Liver (tissue), 9 donors: ENCODE data around the gene GRIA1. TPM values are rescaled to one million over a fixed set of nuclear protein-coding genes. Genes with fewer than 3 reads are reported as not detected.

Experiments used
- DNase-seq: peaks from one replicate; pipeline ENCODE4 v3.0.0-alpha.2; 2017; ENCODE audit warnings: low spot score
- H3K27ac ChIP-seq, 2 donors: one replicate each; pipeline ENCODE4 v1.7.0; 2013; ENCODE audit warnings: inconsistent platforms in 2 of 2, low read length in 2 of 2, control low read depth in 1 of 2, low read depth in 1 of 2, mild to moderate bottlenecking in 1 of 2
- H3K27me3 ChIP-seq, 4 donors: one replicate each; pipeline versions ENCODE4 v1.6.1 to v1.7.0; 2013; ENCODE audit warnings: low read length in 3 of 4, inconsistent platforms in 1 of 4, mild to moderate bottlenecking in 1 of 4, moderate library complexity in 1 of 4; ENCODE audit not compliant: control insufficient read depth in 4 of 4, insufficient read depth in 4 of 4
- H3K36me3 ChIP-seq, 4 donors: one replicate each; pipeline versions ENCODE4 v1.6.1 to v1.7.0; 2013; ENCODE audit warnings: low read length in 3 of 4, mild to moderate bottlenecking in 3 of 4, low read depth in 1 of 4, moderate library complexity in 1 of 4; ENCODE audit not compliant: control insufficient read depth in 4 of 4, insufficient read depth in 3 of 4
- H3K4me1 ChIP-seq, 4 donors: one replicate each; pipeline versions ENCODE4 v1.6.1 to v1.7.0; 2013; ENCODE audit warnings: low read length in 3 of 4, mild to moderate bottlenecking in 3 of 4, moderate library complexity in 1 of 4; ENCODE audit not compliant: control insufficient read depth in 4 of 4, insufficient read depth in 4 of 4
- H3K4me3 ChIP-seq, 3 donors: one replicate each; pipeline versions ENCODE4 v1.6.1 to v1.7.0; 2013; ENCODE audit warnings: low read length in 3 of 3, control low read depth in 1 of 3, low read depth in 1 of 3, mild to moderate bottlenecking in 1 of 3
- H3K9ac ChIP-seq, 2 donors: one replicate each; pipeline ENCODE4 v1.7.0; 2013; ENCODE audit warnings: low read length in 2 of 2, mild to moderate bottlenecking in 2 of 2, moderate library complexity in 2 of 2, control low read depth in 1 of 2, low read depth in 1 of 2
- H3K9me3 ChIP-seq, 4 donors: one replicate each; pipeline versions ENCODE4 v1.6.1 to v1.7.0; 2013; ENCODE audit warnings: low read length in 3 of 4; ENCODE audit not compliant: control insufficient read depth in 4 of 4
- EGR1 ChIP-seq, 2 donors: IDR thresholded peaks; 2 replicates each; pipeline ENCODE4 v1.6.1; 2016 to 2018; ENCODE audit warnings: antibody characterized with exemption in 2 of 2, low read depth in 2 of 2
- FOXA1 ChIP-seq: IDR thresholded peaks from 2 replicates; pipeline ENCODE4 v1.6.1; 2016; ENCODE audit warnings: antibody characterized with exemption
- FOXA2 ChIP-seq: IDR thresholded peaks from 2 replicates; pipeline ENCODE4 v1.6.1; 2016; ENCODE audit warnings: antibody characterized with exemption
- GABPA ChIP-seq, 2 donors: IDR thresholded peaks in 1 of 2; conservative IDR thresholded peaks in 1 of 2; 2 replicates each; pipeline ENCODE4 v1.6.1; 2016; ENCODE audit warnings: antibody characterized with exemption in 2 of 2, mild to moderate bottlenecking in 1 of 2, moderate library complexity in 1 of 2
- HNF4A ChIP-seq, 2 donors: conservative IDR thresholded peaks; 2 replicates each; pipeline ENCODE4 v1.6.1; 2016; ENCODE audit warnings: antibody characterized with exemption in 2 of 2, mild to moderate bottlenecking in 2 of 2
- HNF4G ChIP-seq: IDR thresholded peaks from 2 replicates; pipeline ENCODE4 v1.6.1; 2016; ENCODE audit warnings: antibody characterized with exemption
- JUND ChIP-seq, 2 donors: IDR thresholded peaks; 2 replicates each; pipeline ENCODE4 v1.6.1; 2016; ENCODE audit warnings: antibody characterized with exemption in 2 of 2
- NR2F2 ChIP-seq: IDR thresholded peaks from 2 replicates; pipeline ENCODE4 v1.6.1; 2016; ENCODE audit warnings: antibody characterized with exemption
- RAD21 ChIP-seq, 2 donors: IDR thresholded peaks; 2 replicates each; pipeline ENCODE4 v1.6.1; 2016; ENCODE audit warnings: antibody characterized with exemption in 2 of 2, mild to moderate bottlenecking in 2 of 2
- RXRA ChIP-seq, 2 donors: IDR thresholded peaks; 2 replicates each; pipeline ENCODE4 v1.6.1; 2017 to 2018; ENCODE audit warnings: antibody characterized with exemption in 2 of 2, mild to moderate bottlenecking in 1 of 2
- SP1 ChIP-seq: IDR thresholded peaks from 2 replicates; pipeline ENCODE4 v1.6.1; 2018; ENCODE audit warnings: antibody characterized with exemption, mild to moderate bottlenecking
- TAF1 ChIP-seq: conservative IDR thresholded peaks from 2 replicates; pipeline ENCODE4 v1.6.1; 2016; ENCODE audit warnings: antibody characterized with exemption, mild to moderate bottlenecking
- YY1 ChIP-seq: IDR thresholded peaks from 2 replicates; pipeline ENCODE4 v1.6.1; 2016; ENCODE audit warnings: antibody characterized with exemption, mild to moderate bottlenecking
- WGBS: extraction: QIAGEN DNeasy Blood & Tissue Kit; methylation state at CpG from one replicate; pipeline ENCODE4 v1.1.7; 2013; 5-methylcytosine and 5-hydroxymethylcytosine counted together
- polyA plus RNA-seq, 2 donors: library from polyadenylated mRNA; stranded (reverse) in 1 of 2; unstranded in 1 of 2; fragments of 200-250 nt in 1 of 2; fragments of >200 nt in 1 of 2; fragmentation: Nextera tagmentation in 1 of 2; extraction: Ambion mirVana in 1 of 2; gene quantifications; one replicate each; pipeline versions ENCODE4 v1.2.1 to v1.2.3, GENCODE V29; 2013 to 2015
- total RNA-seq, 2 donors: library from RNA; depleted of rRNA; stranded (reverse); fragments of >200 nt; gene quantifications; one replicate each; pipeline ENCODE4 v1.2.3, GENCODE V29; 2014
- TF ChIP-seq, protein P1 (sequence below): IDR thresholded peaks from 2 replicates; pipeline ENCODE4 v1.6.1; 2016; ENCODE audit warnings: antibody characterized with exemption, mild to moderate bottlenecking
- TF ChIP-seq, protein P2 (sequence below): IDR thresholded peaks from 2 replicates; pipeline ENCODE4 v1.6.1; 2016; ENCODE audit warnings: antibody characterized with exemption
- TF ChIP-seq, protein P3 (sequence below): IDR thresholded peaks from 2 replicates; pipeline ENCODE4 v1.6.1; 2016; ENCODE audit warnings: antibody characterized with exemption
- TF ChIP-seq, protein P4 (sequence below): IDR thresholded peaks from 2 replicates; pipeline ENCODE4 v1.6.1; 2016; ENCODE audit warnings: antibody characterized with exemption
- TF ChIP-seq, protein P5 (sequence below): fragments of 150-350 bp; IDR thresholded peaks from 2 replicates; pipeline ENCODE4 v1.5.1; 2017; ENCODE audit warnings: improper control_type of control experiment, low read depth, low read length; ENCODE audit not compliant: missing input control
- donor health status: healthy.
- donor health status: healthy.
- donor health status: healthy.
- donor health status: healthy.
- donor health status: healthy.

The GRIA1 gene
- total and polyA plus RNA-seq, 4 donors = 0.08 TPM; not detected in 3

DNA sequence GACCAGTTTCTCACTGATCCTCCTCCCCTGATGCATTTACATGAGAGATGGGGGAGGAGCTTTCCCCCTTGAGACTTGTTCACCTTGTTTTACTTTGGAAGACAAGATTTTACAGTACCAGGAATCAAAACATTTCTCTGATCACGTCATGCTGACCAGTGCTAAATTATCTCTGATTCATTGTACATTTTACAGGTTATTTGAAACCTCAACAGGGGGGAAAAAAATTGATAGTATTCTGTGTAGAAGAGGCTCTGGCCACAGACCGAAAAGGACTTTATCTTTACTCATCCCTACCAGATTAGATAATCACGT lies 133.9 kb downstream of the GRIA1 start:
- TF ChIP-seq, protein P1, sequence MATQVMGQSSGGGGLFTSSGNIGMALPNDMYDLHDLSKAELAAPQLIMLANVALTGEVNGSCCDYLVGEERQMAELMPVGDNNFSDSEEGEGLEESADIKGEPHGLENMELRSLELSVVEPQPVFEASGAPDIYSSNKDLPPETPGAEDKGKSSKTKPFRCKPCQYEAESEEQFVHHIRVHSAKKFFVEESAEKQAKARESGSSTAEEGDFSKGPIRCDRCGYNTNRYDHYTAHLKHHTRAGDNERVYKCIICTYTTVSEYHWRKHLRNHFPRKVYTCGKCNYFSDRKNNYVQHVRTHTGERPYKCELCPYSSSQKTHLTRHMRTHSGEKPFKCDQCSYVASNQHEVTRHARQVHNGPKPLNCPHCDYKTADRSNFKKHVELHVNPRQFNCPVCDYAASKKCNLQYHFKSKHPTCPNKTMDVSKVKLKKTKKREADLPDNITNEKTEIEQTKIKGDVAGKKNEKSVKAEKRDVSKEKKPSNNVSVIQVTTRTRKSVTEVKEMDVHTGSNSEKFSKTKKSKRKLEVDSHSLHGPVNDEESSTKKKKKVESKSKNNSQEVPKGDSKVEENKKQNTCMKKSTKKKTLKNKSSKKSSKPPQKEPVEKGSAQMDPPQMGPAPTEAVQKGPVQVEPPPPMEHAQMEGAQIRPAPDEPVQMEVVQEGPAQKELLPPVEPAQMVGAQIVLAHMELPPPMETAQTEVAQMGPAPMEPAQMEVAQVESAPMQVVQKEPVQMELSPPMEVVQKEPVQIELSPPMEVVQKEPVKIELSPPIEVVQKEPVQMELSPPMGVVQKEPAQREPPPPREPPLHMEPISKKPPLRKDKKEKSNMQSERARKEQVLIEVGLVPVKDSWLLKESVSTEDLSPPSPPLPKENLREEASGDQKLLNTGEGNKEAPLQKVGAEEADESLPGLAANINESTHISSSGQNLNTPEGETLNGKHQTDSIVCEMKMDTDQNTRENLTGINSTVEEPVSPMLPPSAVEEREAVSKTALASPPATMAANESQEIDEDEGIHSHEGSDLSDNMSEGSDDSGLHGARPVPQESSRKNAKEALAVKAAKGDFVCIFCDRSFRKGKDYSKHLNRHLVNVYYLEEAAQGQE = no peak
- no peak for TF ChIP-seq RXRA (IDR thresholded peaks at IDR 0.05)
- TF ChIP-seq, protein P2, sequence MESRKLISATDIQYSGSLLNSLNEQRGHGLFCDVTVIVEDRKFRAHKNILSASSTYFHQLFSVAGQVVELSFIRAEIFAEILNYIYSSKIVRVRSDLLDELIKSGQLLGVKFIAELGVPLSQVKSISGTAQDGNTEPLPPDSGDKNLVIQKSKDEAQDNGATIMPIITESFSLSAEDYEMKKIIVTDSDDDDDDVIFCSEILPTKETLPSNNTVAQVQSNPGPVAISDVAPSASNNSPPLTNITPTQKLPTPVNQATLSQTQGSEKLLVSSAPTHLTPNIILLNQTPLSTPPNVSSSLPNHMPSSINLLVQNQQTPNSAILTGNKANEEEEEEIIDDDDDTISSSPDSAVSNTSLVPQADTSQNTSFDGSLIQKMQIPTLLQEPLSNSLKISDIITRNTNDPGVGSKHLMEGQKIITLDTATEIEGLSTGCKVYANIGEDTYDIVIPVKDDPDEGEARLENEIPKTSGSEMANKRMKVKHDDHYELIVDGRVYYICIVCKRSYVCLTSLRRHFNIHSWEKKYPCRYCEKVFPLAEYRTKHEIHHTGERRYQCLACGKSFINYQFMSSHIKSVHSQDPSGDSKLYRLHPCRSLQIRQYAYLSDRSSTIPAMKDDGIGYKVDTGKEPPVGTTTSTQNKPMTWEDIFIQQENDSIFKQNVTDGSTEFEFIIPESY = no peak
- TF ChIP-seq HNF4A (conservative IDR thresholded peaks at IDR 0.05) = no peak
- no peak overlapping the region for H3K4me3 ChIP-seq
- DNase-seq = no peak
- H3K9me3 ChIP-seq = no peaks in the 10 kb centered on the region
- H3K27me3 ChIP-seq = no peaks in the 10 kb centered on the region
- H3K9ac ChIP-seq = no peak overlapping the region
- no peaks in the 10 kb centered on the region for H3K36me3 ChIP-seq
- no peak overlapping the region for H3K27ac ChIP-seq
- no peaks in the 10 kb centered on the region for H3K4me1 ChIP-seq
- WGBS = 70% methylated on average over 3 of the region's 3 CpGs

DNA sequence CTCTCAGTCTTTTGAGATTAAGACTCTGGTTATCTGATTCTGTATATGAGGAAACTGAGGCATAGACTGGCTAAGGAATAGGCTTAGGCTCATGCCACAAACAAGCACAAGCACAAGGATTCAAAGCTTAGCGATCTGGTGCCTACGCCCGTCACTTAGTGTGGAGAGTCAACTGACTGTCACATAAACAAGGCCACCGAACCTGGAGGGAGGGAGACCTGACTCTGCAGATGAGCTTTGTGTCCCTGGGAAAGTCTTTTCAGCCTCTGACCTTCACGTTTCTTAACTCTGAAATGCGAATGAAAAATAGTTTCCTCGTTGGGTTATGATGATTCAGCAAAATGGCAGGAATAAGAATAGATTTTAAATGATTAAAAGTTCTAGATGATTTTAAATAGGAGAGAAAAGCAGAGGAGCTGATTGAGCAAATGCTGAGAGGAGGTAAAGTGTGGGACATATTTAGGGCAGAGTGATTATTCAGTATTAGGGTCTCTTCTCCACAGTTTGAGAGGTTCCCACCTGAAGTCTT lies 135.4 kb downstream of the GRIA1 start:
- Histone ChIP-seq H3K27me3 (no peaks in the 10 kb centered on the region), H3K4me1 (no peaks in the 10 kb centered on the region), H3K9me3 (no peaks in the 10 kb centered on the region), H3K36me3 (no peaks in the 10 kb centered on the region), H3K9ac (no peak overlapping the region), H3K27ac (no peak overlapping the region), H3K4me3 (no peak overlapping the region)
- TF ChIP-seq RAD21 (IDR thresholded peaks at IDR 0.05) (no peak), JUND (IDR thresholded peaks at IDR 0.05) (no peak), GABPA (IDR thresholded peaks at IDR 0.05 in 1 of 2, conservative IDR thresholded peaks at IDR 0.05 in 1 of 2) (no peak), HNF4A (conservative IDR thresholded peaks at IDR 0.05) (no peak), FOXA2 (no peak), TAF1 (no peak), EGR1 (IDR thresholded peaks at IDR 0.05; ENCODE audit: low read depth in 2 of 2) (no peak), FOXA1 (no peak), HNF4G (no peak), SP1 (no peak), RXRA (IDR thresholded peaks at IDR 0.05) (no peak), NR2F2 (no peak), YY1 (no peak)
- TF ChIP-seq, protein P2 = no peak
- TF ChIP-seq, protein P3, sequence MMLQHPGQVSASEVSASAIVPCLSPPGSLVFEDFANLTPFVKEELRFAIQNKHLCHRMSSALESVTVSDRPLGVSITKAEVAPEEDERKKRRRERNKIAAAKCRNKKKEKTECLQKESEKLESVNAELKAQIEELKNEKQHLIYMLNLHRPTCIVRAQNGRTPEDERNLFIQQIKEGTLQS = no peak
- TF ChIP-seq, protein P1 = no peak
- TF ChIP-seq, protein P4, sequence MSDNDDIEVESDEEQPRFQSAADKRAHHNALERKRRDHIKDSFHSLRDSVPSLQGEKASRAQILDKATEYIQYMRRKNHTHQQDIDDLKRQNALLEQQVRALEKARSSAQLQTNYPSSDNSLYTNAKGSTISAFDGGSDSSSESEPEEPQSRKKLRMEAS = no peak
- TF ChIP-seq, protein P5, sequence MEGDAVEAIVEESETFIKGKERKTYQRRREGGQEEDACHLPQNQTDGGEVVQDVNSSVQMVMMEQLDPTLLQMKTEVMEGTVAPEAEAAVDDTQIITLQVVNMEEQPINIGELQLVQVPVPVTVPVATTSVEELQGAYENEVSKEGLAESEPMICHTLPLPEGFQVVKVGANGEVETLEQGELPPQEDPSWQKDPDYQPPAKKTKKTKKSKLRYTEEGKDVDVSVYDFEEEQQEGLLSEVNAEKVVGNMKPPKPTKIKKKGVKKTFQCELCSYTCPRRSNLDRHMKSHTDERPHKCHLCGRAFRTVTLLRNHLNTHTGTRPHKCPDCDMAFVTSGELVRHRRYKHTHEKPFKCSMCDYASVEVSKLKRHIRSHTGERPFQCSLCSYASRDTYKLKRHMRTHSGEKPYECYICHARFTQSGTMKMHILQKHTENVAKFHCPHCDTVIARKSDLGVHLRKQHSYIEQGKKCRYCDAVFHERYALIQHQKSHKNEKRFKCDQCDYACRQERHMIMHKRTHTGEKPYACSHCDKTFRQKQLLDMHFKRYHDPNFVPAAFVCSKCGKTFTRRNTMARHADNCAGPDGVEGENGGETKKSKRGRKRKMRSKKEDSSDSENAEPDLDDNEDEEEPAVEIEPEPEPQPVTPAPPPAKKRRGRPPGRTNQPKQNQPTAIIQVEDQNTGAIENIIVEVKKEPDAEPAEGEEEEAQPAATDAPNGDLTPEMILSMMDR = no peak
- 80% methylated on average over 7 of the region's 7 CpGs for WGBS
- no peak for DNase-seq
